ENCODE results near the gene RUSF1. TPM values are rescaled to one million over a fixed set of nuclear protein-coding genes. Genes with fewer than 3 reads are reported as not detected.

The RUSF1 gene
- 19.6 and 37.0 TPM in 2 replicates for total RNA-seq

GRCh38 chr16:31507929-31508705 is at the start of gene RUSF1:
RUSF1 (minus strand) TSS chr16:31508391; CDS start chr16:31508373, 18 bp downstream.

GRCh38 chr16:31527734-31528274 is 19.6 kb upstream of the RUSF1 start, which contains the start of gene AHSP:
AHSP (plus strand) TSS chr16:31527900; CDS start chr16:31528140, 240 bp downstream.

GRCh38 chr16:31483081-31483480 is 25.1 kb downstream of the RUSF1 start, which contains the start of gene SLC5A2:
SLC5A2 (plus strand) TSS chr16:31483123; CDS start chr16:31483137, 14 bp downstream.

GRCh38 chr16:31471875-31472708 is 36.1 kb downstream of the RUSF1 start, which contains the start of gene TGFB1I1:
TGFB1I1 (plus strand) TSS chr16:31472152; CDS start chr16:31472189, 37 bp downstream.

GRCh38 chr16:31458844-31459686 is 49.1 kb downstream of the RUSF1 start, which contains the start of gene ARMC5:
ARMC5 (plus strand) TSS chr16:31459501; CDS start chr16:31459525, 24 bp downstream.

Other genes starting within 250 kb of the RUSF1 start
- under 0.01 TPM in 1 of 2 replicates, not detected in the other for gene ITGAM, start 248.4 kb downstream of the RUSF1 start, total RNA-seq
- 0.38 and 0.81 TPM in 2 replicates for gene ITGAX, start 153.2 kb downstream of the RUSF1 start, total RNA-seq
- not detected in 2 replicates for gene ITGAD, start 115.1 kb downstream of the RUSF1 start, total RNA-seq
- gene COX6A2, start 80.0 kb downstream of the RUSF1 start, total RNA-seq: not detected in 2 replicates
- 0.09 TPM in 2 replicates for gene ZNF843, start 65.6 kb downstream of the RUSF1 start, total RNA-seq
- gene ARMC5, start 48.9 kb downstream of the RUSF1 start, total RNA-seq: 13.6 and 14.2 TPM in 2 replicates
- 23.8 and 41.5 TPM in 2 replicates for gene TGFB1I1, start 36.2 kb downstream of the RUSF1 start, total RNA-seq
- gene SLC5A2, start 25.3 kb downstream of the RUSF1 start, total RNA-seq: under 0.01 TPM in 1 of 2 replicates, not detected in the other
- not detected in 2 replicates for gene AHSP, start 19.5 kb upstream of the RUSF1 start, total RNA-seq